ENCODE results near the gene NR0B2. TPM values are rescaled to one million over a fixed set of nuclear protein-coding genes. Genes with fewer than 3 reads are reported as not detected.
A peak's percentile ranks its signal among the peaks of the same experiment; 100 is the strongest.
"Not testable (repeated sequence)": the region's sequence is repeated elsewhere in the genome, so short reads cannot be mapped to it uniquely, and the experiment has no call there.

Gene NR0B2
- polyA plus RNA-seq, 5 donors: 3.0 to 5.8 (median 3.7) TPM

DNA sequence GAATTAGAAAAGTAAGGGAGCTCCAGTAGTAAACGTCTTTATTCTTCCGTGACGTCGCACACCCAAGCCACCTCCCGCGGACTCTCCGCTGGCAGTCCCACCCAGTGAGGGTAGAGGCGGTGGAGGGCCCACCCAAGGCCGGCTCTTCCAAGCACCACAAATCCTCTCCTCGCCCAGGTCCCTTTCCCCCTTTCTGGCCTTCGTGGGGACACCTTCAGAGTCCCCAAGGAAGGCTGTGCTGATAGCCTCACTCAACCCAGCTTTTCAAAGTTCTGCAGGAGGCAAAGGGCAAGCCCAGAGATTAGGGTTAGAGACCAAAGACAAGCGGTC lies 23.3 kb downstream of the NR0B2 start:
- no peak for DNase-seq

DNA sequence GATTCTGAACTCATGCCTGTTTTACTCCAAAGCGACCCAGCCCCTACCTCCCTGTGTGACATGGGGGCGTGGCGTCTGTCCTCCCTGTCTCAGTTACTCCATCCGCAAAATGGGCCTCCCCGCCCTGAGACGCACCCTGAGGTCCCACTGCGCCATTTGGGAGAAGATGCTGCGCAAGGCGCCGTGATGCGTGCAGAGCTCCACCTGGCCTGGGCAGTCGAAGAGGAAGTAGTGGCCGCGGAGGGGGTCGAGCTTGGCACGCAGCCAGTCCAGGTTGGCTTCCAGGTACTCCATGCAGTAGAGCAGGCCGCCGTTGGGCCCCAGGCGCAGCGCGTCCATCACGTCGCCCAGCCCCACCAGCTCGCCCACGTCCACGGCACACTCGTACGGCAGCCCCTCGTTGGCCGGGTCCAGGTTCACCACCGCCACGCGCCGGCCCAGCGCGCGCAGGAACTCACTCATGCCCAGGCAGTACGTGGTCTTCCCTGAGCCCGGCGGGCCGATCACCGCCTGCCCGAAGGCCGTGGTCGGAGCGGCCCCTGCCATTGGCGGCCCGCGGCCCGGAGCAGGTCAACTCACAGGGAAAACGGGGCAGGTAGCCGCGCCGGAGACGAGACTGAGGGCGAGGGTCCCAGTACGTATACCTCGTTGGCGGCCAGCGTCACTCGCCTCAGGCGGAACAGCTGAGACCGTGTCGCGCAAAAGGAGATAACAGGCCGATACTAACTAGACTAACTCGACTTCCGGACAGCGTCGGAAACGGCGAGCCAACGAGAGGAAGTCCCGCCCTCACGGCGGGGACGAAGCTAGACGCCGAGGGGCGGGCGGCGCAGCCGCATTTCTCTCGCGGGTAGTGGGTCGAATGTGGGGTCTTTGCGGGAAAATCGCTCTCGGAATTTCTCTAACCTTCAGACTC lies 24.0 kb downstream of the NR0B2 start, which contains the start of gene GPN2:
GPN2 (minus strand) TSS at position 733 of the 916 bp plus-strand sequence; CDS start at position 546, 187 bp downstream.
- DNase-seq: peak; percentile 75 to 77

DNA sequence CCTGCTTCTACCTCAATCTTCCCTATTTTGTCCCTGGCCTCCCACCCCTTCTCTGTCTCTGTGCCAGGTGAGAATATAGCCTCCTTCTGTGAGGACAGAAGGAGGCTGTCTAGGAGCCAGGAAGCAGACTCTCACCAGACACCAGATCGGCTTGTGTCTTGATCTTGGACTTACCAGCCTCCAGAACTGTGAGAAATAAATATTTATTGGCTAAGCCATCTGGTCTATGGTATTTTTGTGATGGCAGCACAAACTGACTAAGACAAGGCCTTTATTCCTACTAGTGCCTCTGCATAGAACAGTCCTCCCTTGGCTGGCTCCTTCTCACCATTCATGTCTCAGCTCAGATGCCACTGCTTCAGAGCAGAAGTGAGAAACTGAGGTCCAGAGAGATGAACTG lies 25.5 kb downstream of the NR0B2 start:
- DNase-seq: no peak

DNA sequence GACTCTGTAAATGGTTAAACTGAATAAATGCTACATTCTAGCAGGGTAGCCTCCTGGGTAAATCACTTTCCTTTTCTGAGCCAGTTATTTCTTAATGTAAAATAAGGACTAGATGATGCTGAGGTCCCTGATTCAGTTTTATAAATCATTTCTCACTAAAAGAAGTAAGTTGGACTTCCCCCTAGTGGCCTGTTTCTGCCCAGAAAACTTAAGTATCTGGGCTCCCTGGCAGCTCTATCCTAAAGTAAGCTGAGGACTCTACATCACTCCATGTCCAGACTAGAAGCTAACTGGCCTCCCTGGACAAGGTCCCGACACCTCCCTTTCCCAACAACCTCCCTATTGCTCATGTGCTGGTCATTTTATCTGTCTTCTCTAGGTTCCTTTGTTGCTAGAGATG lies 26.6 kb downstream of the NR0B2 start:
- no peak for DNase-seq

DNA sequence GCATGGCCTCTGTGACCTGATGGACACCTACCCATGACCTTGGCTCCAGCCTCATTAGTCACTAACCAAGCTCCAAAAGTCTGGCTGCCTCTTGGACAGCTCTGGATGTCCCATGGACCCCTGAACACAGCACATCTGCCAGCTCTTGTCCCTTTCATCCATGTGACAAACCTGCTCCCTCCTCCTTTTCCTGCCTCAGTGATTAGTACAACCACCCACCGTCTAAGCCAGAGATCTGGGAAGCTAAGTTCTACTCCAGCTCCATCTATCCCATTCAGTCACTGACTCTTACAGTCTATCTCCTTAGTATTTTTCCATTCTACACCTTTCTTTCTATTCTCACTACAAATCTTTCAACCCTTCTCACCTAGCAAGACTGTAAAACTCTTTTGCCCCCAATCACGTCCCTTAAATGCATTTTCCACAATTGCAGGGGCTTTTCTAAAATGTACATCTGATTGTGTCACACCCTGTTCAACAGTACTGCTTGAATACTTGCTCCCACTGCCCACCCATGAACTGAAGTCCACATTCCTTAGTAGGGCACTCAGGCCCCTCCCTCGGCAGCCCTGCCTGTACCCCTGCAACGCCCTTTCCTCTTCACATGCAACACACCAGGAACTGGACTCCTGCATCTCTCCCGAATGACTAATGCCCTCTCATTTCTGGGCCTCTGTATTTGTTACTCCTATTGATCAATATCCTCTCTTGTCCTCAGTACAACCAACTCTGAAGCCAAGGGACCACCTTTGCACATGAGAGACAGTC lies 30.9 kb downstream of the NR0B2 start:
- DNase-seq: no peak

DNA sequence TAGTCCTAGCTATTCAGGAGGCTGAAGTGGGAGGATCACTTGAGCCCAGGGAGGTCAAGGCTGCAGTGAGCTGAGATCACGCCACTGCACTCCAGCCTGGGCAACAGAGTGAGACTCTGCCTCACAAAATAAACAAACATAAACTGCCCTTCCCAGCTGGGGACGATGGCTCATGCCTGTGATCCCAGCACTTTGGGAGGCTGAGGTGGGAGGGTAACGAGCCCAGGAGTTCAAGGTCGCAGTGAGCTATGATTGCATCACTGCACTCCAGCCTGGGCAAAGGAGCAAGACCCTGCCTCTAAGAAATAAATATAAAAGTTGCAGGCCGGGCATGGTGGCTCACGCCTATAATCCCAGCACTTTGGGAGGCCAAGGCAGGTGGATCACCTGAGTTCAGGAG lies 32.2 kb downstream of the NR0B2 start:
- DNase-seq: not testable (repeated sequence)

DNA sequence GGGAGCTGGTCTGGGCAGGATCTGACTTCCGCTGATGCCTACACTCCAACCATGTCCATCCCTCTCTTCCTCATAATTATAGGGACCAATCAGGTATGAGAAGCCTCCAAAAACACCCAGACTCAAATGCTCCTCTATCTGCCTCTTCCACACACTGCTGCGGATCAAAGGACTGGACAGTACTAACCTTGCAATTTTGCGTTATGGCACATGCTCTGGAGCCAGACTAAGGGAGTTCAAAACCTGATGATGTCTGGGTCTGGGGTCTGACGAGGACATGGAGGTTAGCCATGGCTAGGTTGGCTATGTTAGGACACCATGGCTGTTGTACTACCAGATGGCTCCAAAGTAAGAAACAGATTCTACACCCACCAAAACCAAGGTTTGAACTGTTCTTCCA lies 34.0 kb downstream of the NR0B2 start:
- DNase-seq: no peak

DNA sequence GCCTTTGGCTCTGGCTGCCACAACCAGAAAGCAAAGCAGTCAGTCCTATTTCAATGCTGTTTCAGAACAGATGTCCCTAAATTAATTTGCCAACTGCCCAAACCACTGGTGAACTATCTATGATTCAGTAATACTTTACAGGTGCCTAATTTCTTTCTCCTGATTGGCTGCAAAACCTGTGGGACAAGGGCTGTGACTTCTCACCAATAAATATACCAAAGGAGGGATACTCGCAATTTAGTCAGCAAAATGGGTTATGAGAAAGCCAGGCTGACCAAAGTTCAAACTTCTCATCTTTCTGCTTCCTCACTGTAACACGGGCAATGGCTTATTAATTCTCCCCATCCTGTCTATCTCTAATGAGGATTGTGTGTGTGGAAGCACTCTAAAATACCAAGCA lies 36.4 kb downstream of the NR0B2 start:
- no peak for DNase-seq

DNA sequence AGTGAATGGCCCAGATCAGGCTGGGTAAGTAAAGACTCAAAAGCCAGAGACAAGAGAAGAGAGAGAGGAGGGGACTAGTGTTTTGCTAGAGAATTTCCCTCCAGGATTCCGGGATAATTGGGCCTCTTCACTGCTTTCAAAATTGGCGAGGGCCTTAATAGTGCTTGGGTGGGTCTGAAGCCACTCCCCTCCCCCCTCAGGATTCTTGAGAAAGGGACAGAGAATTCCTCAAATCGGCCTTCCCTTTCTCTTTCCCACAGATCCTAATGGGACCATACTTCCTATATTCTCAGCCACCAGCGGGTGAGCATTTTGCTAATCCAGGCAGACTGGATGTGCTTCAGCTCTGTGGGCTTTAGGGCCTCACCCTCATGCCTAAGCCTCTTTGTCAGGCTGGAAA lies 38.9 kb downstream of the NR0B2 start:
- DNase-seq: no peak

DNA sequence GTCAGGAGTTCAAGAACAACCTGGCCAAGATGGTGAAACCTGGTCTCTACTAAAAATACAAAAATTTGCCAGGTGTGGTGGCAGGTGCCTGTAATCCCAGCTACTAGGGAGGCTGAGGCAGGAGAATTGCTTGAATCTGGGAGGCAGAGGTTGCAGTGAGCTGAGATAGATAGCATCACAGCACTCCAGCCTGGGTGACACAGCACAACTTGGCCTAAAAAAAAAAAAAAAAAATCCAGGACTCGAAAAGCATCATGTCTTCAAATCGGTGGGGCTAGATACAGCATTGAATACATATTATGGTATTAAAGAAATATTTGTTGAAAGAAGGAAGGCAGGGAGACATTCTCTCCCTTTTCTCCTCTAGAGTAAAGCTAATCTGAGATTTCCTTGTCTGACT lies 40.7 kb downstream of the NR0B2 start:
- DNase-seq: not testable (repeated sequence)

DNA sequence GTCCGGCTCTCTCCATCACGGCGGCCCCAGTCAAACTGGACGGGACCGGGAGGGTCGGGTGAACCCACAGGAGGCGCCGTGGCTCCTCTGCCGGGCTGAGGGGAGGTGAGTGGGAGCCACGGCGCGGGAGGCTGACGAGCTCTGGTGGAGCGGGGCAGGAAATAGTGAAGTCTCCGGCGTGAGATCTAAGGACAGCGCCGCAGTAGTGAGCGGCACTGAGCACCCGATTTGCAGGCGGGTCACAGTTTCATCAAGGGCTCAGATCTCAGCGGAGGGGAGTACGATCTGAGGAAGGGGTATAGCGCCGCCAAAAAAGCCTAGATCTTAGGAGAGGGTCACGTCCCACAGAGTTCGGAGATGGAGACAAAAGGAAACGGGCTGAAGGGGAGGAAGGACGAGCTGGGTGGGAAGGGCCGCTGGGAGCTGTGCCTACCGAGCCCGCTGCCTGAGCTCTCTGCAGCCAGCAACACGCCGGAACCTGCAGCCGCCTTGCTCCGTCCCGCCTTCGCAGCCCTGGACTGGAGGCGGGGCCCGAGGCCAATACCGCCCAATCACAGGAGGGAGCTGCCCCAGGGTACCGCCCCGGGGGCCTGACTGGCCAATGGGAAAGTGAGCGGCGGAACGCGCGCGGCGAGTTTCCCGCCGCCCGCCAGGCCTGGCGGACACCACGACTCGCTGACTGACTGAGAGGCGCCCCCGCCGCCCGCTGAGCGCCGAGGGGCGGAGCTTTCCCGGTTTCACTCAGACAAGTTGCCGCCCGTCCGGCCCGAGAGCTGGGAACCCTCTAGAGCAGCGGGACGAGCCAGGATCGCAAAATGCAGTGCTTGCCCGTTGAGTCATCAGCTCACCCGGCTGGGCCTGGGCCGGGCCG lies 48.9 kb downstream of the NR0B2 start:
- DNase-seq: peak; percentile 97

DNA sequence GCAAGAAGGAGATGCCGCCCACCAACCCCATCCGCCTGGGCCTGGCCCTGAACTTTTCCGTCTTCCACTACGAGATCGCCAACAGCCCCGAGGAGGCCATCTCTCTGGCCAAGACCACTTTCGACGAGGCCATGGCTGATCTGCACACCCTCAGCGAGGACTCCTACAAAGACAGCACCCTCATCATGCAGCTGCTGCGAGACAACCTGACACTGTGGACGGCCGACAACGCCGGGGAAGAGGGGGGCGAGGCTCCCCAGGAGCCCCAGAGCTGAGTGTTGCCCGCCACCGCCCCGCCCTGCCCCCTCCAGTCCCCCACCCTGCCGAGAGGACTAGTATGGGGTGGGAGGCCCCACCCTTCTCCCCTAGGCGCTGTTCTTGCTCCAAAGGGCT lies 50.1 kb downstream of the NR0B2 start:
- no peak for DNase-seq

DNA sequence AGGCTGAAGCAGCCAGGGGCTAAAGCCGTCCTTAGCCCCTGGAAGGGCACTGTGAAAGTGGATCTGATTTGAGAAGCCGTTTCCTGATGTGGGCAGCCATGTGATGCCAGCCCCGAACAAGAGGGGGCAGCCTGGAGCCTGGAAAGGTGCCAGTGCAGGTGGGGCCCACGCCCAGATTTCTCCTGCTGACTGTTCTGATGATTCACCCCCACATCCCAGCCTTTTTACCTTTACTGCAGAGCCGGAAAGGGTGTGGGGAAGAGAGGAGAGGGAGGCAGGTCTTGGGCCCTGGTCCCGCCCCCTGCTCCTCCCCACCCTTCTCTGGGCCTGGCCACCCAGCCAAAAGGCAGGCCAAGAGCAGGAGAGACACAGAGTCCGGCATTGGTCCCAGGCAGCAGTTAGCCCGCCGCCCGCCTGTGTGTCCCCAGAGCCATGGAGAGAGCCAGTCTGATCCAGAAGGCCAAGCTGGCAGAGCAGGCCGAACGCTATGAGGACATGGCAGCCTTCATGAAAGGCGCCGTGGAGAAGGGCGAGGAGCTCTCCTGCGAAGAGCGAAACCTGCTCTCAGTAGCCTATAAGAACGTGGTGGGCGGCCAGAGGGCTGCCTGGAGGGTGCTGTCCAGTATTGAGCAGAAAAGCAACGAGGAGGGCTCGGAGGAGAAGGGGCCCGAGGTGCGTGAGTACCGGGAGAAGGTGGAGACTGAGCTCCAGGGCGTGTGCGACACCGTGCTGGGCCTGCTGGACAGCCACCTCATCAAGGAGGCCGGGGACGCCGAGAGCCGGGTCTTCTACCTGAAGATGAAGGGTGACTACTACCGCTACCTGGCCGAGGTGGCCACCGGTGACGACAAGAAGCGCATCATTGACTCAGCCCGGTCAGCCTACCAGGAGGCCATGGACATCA lies 50.7 kb downstream of the NR0B2 start, which contains the start of gene SFN:
SFN (plus strand) TSS at position 369 of the 904 bp plus-strand sequence; CDS start at position 433, 64 bp downstream.
- DNase-seq: no peak

DNA sequence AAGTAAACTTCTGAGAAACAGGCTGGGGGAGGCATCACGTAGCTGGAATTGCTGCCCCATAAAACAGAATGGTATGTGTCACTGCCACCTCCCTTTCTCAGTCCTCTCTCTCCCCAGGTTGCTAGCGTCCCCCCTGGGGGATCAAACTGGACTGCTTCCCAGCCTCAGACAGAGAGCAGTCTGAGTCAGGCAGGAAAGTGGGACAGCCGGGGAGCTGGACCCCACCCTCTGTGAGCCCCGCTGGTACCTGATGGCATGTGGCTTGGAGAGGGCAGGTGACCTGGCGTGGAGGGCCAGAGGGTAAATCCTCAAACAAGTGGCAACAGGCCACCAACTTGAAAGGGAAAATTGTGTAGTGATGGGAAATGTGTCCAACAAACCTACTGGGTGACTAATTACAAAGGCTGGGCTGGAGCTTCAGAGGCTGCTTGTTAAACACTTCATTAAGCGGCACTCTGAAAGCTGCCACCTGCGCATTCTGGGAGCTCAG lies 51.8 kb downstream of the NR0B2 start:
- no peak for DNase-seq

Other genes with a start within 250 kb of the NR0B2 start
- gene ARID1A, start 218.0 kb downstream of the NR0B2 start, polyA plus RNA-seq (ENCODE audit: insufficient read depth in 1 of 5, insufficient read length in 5 of 5, low replicate concordance in 1 of 5): 100 to 1,000 TPM in 1 of 5 donors, 10 to 100 TPM in 4; 78.6 to 106 (median 82.4) TPM
- 10 to 100 TPM; 14.6 to 20.3 (median 15.3) TPM for gene PIGV, start 126.0 kb downstream of the NR0B2 start, polyA plus RNA-seq (ENCODE audit: insufficient read depth in 1 of 5, insufficient read length in 5 of 5, low replicate concordance in 1 of 5)
- gene ZDHHC18, start 87.3 kb downstream of the NR0B2 start, polyA plus RNA-seq (ENCODE audit: insufficient read depth in 1 of 5, insufficient read length in 5 of 5, low replicate concordance in 1 of 5): 10 to 100 TPM; 19.9 to 26.7 (median 23.2) TPM
- 1 to 10 TPM in 1 of 5 donors, under 1 TPM in 4; 0.27 to 1.1 (median 0.72) TPM for gene SFN, start 50.8 kb downstream of the NR0B2 start, polyA plus RNA-seq (ENCODE audit: insufficient read depth in 1 of 5, insufficient read length in 5 of 5, low replicate concordance in 1 of 5)
- 10 to 100 TPM; 25.5 to 33.9 (median 30.9) TPM for gene GPN2, start 23.7 kb downstream of the NR0B2 start, polyA plus RNA-seq (ENCODE audit: insufficient read depth in 1 of 5, insufficient read length in 5 of 5, low replicate concordance in 1 of 5)
- gene GPATCH3, start 13.5 kb downstream of the NR0B2 start, polyA plus RNA-seq (ENCODE audit: insufficient read depth in 1 of 5, insufficient read length in 5 of 5, low replicate concordance in 1 of 5): 10 to 100 TPM; 10.4 to 13.9 (median 13.1) TPM
- gene NUDC, start 7.8 kb upstream of the NR0B2 start, polyA plus RNA-seq (ENCODE audit: insufficient read depth in 1 of 5, insufficient read length in 5 of 5, low replicate concordance in 1 of 5): 10 to 100 TPM; 59.8 to 99.2 (median 69.6) TPM
- 1 to 10 TPM; 6.4 to 9.6 (median 7.5) TPM for gene KDF1, start 46.5 kb upstream of the NR0B2 start, polyA plus RNA-seq (ENCODE audit: insufficient read depth in 1 of 5, insufficient read length in 5 of 5, low replicate concordance in 1 of 5)
- gene TRNP1, start 79.7 kb upstream of the NR0B2 start, polyA plus RNA-seq (ENCODE audit: insufficient read depth in 1 of 5, insufficient read length in 5 of 5, low replicate concordance in 1 of 5): 1 to 10 TPM; 1.4 to 3.4 (median 2.8) TPM
- gene TENT5B, start 98.9 kb upstream of the NR0B2 start, polyA plus RNA-seq (ENCODE audit: insufficient read depth in 1 of 5, insufficient read length in 5 of 5, low replicate concordance in 1 of 5): 1 to 10 TPM; 1.3 to 2.8 (median 2.0) TPM
- 10 to 100 TPM; 15.1 to 23.9 (median 16.3) TPM for gene SLC9A1, start 241.2 kb upstream of the NR0B2 start, polyA plus RNA-seq (ENCODE audit: insufficient read depth in 1 of 5, insufficient read length in 5 of 5, low replicate concordance in 1 of 5)

Measured in right lung (tissue), 5 donors.